ENCODE results near the gene PRKAB1.
"Not testable (repeated sequence)": the region's sequence is repeated elsewhere in the genome, so short reads cannot be mapped to it uniquely, and the experiment has no call there.

PRKAB1 gene, protein sequence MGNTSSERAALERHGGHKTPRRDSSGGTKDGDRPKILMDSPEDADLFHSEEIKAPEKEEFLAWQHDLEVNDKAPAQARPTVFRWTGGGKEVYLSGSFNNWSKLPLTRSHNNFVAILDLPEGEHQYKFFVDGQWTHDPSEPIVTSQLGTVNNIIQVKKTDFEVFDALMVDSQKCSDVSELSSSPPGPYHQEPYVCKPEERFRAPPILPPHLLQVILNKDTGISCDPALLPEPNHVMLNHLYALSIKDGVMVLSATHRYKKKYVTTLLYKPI

DNA sequence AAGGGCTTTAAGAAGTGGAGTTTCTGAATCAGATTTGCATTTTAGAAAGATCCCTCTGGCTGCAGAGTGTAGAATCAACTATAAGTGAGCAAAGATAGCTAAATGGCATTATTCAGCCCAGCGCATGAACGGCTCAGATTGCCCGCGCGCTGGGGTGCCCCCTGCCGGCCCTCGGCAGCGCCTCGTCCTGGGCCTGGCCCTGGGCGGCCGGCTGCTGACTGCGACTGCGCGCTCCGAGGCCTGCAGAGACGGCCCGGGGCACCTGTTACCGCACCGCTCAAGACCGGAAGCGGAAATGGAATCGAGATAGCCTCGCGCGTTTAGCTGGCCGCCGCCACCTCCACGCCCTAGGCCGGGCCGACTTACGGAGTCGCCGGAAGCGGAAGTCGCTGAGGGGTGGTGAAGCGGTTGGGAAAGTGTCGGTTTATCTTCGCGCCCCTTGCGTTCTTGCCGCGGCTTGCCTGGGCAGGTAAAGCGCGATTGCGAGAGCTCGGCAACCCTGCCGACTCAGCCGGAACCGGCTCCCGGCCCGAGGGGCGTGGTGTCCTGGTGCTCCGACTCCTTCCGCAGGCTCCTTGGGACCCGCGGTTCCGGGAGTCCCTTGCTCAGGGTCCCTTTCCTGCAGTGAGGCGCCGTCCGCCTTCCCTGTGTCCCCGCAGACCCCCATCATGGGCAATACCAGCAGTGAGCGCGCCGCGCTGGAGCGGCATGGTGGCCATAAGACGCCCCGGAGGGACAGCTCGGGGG is at the start of gene PRKAB1:
Gene PRKAB1, plus strand, starts transcription at position 557 of the 747 bp plus-strand sequence. Its CDS starts 112 bp downstream, at position 669.
- peak; percentile 94 for DNase-seq (ENCODE audit: low read depth)

DNA sequence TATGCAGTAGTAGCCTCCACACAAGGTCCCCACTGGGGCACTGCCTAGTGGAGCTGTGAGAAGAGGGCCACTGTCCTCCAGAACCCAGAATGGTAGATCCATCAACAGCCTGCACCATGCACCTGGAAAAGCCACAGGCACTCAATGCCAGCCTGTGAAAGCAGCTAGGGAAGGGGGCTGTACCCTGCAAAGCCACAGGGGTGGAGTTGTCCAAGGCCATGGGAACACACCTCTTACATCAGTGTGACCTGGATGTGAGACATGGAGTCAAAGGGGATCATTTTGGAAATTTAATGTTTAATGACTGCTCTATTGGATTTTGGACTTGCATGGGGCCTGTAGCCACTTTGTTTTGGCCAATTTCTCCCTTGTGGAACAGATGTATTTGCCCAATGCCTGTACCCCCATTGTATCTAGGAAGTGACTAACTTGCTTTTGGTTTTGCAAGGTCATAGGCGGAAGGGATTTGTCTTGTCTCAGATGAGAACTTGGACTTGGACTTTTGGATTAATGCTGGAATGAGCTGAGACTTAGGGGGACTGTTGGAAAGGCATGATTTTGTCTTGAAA is 49.5 kb upstream of the PRKAB1 start:
- not testable (repeated sequence) for DNase-seq (ENCODE audit: low read depth)

DNA sequence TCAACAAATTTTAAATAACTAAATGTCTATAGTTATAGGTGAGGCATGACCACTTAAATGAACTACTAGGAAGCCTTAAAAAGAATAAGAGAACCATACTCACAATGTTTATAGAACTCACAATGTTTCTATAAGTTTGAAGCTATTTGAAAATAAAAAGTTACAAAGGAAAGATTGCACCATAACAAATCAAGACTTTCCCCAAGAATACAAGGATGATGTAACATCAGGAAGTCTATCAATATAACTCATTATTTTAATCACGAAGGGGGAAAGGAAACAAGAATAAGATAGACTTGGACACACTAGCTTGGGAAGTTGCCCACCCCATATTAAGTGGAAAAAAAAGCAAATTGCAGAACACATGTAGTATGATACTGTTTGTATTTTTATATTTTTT is 47.4 kb upstream of the PRKAB1 start:
- no peak for DNase-seq (ENCODE audit: low read depth)

DNA sequence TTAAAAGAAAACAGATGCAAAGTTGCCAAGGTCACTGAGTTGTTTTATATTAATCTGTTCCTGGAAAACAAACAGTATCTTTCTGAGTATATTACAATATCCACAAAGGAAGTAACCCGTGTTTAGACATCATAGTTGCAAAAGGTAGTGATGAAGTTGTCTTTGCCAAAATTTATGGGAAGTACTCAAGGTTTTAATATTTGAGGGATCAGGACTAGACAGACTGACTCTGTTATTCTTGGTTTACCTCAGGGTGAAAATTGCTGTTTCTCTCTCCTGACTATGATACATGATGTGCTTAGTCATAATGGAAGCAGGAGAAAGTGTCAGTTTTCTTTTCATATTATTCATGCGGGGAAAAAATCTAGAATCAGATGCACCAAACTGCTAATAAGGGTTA is 46.1 kb upstream of the PRKAB1 start:
- DNase-seq (ENCODE audit: low read depth): no peak

DNA sequence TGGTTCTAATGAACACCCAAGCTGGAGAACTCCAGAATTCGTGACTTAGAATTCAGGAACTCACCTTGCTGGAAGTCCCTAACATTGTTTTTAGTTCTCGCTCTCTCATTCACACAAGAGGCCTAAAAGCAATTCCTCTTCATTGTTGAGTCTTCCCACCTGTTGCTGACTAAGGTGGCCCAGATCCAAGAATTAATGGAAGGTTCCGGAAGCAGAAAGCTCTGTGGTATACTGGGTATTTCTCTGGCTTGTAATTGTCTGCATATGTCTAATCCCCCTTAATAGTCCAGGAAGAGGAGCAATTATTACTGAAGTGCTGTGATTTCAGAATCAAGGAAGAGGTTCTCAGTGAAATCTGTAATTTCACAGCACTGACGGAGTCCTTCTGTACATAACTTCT is 43.0 kb upstream of the PRKAB1 start:
- no peak for DNase-seq (ENCODE audit: low read depth)

DNA sequence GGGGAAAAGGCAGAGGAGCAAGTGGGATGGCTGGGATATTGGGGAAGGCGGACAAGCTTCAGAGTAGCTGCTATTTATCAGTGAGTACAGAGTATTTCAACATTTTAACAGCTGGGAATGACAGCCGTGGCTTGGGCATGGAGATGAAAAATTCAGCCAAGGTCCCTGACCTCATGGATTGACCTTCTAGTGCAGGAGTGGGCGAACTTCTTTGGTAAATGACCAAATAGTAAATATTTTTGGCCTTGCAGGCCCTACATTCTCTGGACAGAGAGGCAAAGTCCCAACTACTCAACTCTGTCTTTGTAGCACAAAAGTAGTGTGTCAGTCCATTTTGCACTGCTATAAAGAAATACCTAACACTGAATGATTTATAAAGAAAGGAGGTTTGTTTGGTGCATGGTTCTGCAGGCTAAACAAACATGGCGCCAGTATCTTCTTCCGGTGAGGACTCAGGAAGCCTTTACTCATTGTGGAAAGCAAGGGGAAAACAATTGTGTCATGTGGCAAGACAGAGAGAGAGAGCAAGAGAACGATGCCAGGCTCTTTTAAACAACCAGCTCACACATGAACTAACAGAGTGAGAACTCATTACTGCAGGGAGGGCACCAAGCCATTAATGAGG is 40.8 kb upstream of the PRKAB1 start:
- DNase-seq (ENCODE audit: low read depth): no peak

DNA sequence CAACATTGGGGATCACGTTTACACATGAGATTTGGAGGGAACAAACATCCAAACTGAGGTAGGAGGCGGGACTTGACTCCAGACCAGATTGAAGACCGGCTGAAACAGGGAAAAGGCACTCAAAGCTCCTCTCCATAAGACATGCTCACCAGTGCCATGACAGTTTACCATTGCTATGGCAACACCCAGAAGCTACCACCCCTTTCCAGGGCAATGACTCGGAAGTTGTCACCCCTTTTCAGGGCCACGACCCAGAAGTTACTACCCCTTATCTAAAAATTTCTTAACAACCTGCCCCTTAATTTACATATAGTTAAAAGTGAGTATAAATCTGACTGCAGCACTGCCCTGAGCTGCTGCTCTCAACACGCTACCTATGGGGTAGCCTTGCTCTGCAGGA is 40.2 kb upstream of the PRKAB1 start:
- DNase-seq (ENCODE audit: low read depth): no peak

DNA sequence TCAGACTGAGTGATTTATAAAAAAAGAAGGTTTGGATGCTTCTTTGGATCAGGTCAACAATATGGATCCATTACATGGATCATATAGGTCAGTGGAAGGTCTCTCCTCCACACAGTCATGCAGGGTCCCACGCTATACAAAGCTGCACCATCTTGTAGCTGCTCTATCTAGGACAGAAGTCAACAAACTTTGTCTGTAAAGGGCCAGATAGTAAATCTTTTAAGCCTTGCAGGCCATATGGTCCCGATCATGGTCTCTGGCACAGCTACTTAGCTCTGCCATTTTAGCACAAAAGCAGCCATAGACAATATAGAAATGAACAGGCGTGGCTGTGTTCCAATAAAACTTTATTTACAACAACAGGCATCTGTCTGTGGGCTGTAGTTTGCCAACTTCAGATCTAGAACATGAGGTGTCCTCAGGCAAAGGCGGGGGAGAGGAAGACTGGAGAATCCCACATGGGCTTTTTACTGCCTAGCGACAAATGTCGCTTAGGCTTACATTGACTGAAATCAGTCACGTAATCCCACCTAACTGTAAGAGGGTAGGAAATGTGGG is 37.6 kb upstream of the PRKAB1 start:
- DNase-seq (ENCODE audit: low read depth): no peak

DNA sequence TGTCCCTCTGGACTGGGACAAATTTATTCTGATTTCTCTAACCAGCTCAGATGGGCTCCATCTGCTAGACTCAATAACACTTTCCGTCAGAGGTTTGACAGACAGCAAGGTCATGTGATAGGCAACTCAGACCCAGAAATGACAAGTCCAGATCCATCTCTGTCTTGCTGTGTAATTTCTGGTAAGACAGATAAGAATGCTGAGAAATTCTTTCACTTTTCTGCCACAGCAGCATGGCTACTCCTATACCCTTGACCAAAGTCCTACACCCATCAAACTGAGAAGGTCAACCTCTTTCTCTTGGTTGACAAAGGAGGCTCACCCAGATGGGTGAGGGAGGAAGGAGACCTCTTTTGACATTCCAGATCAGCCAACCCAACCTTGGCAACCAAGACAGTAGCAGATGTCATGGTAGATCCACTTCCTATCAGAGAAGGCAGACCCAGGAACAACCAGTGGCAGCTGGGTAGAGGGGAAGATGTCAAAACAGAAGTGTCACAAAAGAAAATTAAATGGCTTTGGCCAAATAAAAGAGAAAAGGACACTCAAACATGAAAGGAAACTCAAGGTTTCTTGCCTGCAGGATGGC is 36.9 kb upstream of the PRKAB1 start:
- no peak for DNase-seq (ENCODE audit: low read depth)

DNA sequence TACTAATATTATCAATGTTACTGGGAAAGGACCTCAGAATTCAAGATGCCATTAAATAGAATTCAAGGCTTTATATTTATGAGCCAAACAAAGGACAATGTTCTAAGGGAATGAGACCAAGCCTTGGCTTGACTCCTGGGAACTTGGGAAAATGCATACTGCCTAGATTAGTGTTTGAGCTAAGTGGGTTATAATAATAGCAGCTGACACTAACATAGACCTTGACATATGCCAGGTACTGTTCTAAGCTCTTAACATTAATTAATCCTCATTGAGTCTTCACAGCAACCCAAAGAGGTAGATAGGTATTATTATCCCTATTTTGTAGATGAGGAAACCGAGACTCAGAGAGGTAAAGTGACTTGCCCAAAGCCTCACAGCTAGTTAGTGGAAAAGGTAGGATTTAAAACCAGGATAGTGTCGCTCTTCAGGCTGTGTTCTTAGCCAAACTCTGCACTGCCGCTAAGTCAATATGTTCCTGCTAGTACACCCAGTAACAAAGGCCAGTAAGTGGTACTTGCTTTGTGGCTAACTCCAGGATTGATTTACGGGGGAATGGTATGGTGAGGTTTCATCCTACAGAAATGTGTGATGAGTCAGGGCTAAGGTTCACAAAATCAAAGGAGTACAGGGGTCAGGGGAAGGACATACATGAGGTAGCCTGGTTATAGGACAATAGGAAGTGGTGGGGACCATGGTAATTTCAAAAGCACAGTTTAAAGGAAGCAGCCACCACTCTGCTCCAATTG is 35.8 kb upstream of the PRKAB1 start:
- no peak for DNase-seq (ENCODE audit: low read depth)

DNA sequence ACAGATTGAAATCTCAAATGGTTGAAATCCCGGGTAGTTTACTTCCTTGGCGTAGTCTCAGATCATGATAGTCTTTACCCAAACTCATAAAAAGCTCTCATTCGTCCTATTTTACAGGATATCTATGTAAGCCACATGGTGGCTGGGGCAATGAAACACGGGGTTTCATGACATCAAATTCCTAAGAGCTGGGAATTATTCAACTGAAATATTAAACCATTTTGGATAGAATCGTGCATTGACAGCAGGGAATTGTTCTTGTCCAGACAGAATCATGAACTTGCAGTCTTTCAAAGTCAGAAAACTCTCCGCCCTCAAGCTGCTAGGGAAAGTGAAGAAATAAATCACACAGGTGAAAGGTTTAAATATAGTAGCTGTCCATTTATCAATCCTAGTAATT is 33.2 kb upstream of the PRKAB1 start:
- no peak for DNase-seq (ENCODE audit: low read depth)

DNA sequence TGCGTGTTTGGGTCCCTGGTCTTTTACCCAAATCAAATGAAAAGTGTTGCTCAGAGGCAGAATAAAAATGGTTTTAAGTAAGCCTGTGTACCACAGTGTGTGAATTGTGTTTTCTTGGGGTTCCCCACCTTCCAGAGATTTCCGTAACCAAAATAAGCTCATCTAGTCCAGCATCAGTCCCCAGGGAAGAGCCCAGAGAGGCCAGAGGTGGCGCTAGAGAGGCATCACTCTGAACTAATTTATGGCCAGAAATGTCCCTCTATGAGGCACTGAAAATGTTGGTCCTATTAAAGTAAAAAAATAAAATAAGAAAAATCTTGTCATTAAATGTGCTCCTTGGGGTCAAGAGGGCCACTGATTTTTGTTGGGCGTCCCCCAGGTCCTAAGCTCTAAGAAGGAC is 24.9 kb upstream of the PRKAB1 start:
- no peak for DNase-seq (ENCODE audit: low read depth)

DNA sequence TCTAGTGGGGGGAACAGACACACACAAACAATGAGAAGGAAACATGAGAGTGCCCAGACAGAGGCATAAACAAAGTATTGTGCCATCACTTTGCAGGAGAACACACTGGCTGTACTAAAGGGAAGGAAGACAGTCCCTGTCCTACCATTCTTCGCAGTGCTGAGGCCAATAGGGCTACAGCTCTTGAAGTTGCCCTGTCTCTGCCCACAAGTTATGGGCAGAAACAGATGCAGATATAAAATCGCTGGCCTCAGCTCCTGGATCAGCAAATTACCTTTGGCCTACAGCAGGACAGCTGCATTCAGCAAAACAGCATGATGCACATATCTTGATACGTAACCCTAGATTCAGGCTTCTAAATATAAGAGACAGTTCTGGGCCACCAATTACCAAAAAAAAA is 23.0 kb upstream of the PRKAB1 start:
- no peak for DNase-seq (ENCODE audit: low read depth)

DNA sequence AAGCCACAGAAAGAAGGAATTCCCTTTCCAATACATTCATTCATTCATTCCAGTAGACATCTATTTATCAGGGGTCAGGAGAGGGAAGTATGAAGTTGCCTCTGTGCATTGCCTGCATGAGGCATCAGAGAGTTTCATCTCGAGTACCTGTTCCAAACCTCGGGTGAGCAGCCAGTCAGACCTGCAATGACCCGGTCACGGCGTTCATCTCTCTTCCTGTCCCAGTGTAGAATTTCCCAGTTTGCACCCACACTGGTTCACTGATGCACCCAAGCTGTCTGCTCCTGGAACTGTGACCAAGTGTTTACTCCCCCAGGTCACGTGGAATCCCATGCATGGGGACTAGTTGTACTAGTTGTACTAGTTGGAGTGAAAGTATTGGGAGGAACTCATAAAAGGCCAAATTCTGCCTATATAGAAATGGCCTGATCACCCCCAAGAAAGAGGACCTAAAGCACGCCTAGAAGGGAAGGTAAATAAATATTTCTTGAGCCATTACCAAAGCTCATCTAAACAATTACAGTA is 22.3 kb upstream of the PRKAB1 start:
- no peak for DNase-seq (ENCODE audit: low read depth)

DNA sequence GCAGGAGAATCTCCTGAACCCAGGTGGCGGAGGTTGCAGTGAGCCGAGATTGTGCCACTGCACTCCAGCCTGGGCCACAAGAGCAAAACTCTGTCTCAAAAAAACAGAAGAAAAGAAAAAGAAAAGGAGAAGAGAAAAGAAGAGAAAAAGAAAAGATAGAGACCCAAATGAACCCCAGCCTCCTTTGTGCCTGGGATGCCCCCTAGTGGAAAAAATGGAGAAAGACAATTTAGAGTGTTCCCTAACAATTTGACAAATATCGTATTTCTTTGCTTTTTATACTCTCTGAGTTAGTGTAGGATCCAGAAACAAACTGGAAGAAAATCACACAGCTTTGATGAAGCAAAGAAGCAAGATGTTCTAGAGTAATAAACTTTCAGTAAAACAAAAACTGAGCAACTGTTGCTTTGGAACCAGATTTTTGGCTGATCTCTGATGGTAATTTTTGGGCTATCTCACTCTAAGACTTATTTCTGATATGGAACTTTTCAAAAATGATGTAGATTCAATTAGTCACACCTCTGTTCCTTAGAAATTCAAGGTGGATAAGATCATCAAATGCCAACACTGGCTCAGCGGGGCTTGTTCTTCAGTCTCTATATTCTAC is 18.6 kb upstream of the PRKAB1 start:
- DNase-seq (ENCODE audit: low read depth): no peak

DNA sequence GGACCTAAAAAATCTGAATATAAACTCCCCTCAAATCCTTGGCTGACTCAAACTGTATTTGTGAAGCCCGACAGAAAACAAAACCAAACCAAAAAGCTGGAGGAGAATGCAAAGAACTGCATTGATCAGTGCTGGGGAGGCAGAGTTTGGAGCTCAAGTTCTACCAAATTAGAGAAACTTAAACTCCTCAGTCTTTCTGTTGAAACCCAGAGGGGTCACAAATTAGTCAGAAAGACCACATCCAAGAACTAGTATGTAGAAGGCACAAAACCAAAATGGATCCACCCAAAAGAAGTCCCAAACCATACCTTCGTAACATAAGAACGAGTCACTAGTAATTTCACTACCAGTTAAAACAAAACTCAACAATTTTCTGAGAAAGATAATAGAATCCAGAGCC is 15.3 kb upstream of the PRKAB1 start:
- no peak for DNase-seq (ENCODE audit: low read depth)

DNA sequence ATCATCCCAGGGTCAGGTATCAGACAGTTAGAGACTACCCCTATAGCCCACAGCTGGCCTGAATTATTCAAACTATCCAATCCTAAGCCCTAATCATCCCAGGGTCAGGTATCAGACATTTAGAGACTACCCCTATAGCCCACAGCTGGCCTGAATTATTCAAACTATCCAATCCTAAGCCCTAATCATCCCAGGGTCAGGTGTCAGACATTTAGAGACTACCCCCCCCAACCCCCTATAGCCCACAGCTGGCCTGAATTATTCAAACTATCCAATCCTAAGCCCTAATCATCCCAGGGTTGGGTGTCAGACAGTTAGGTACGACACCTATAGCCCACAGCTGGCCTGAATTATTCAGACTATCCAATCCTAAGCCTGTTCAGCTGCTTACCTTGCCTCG is 10.9 kb upstream of the PRKAB1 start:
- not testable (repeated sequence) for DNase-seq (ENCODE audit: low read depth)

DNA sequence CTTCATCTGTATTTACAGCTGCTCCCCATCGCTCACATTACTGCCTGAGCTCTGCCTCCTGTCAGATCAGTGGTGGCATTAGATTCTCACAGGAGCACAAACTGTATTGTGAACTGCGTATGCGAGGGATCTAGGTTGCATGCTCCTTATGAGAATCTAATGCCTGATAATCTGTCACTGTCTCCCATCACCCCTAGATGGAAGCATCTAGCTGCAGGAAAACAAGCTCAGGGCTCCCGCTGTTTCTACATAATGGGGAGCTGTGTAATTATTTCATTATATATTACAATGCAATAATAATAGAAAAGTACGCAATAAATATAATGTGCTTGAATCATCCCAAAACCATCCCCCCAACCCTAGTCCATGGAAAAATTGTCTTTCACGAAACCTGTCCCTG is 9.8 kb upstream of the PRKAB1 start:
- DNase-seq (ENCODE audit: low read depth): not testable (repeated sequence)

DNA sequence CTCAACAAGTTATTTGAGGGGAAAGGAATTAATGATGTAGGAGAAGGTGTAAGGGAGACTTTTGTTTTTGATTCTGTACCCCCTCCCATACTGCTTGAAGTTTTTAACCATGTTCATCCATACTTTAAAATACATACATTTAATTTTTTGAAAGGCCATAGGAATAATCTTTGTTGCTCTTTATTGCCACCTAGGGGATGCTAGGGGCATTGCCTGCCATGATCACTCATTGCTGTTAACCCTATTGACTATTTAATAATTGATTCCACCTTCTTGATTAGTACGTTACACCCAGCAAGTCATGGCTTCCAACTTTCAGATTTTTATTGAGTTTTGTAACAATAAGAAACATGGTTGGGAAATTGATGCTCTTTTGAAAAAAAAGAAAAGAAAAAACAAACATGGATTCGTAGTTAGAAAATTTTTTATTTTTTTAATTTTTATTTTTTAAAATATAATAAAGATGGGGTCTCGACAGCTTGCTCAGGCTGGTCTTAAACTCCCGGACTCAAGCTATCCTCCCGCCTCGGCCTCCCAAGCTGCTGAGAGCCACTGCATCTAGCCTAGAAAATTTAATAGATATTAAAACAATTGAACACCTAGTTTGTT is 8.5 kb upstream of the PRKAB1 start:
- peak; percentile 29 for DNase-seq (ENCODE audit: low read depth)

DNA sequence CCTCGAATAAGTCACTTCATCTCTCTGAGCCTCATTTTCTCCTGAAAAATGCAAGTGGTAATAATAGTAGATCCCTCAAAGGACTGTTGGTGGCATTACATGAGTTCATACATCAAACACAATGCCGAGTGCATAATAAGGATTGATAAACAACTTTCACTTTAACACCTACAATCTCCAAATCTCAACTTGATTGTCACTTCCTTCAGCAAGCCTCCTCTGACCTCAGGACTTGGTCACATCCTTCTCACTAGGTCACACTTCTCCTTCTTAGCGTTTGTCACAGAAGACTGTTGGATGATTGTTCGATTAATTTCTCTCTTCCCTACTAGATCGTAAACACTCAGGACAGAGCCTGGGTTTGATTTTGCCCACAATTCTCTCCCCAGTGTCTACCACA is 7.9 kb upstream of the PRKAB1 start:
- no peak for DNase-seq (ENCODE audit: low read depth)
